ENCODE data around the gene SCAPER. TPM values are rescaled to one million over a fixed set of nuclear protein-coding genes. Genes with fewer than 3 reads are reported as not detected.

The SCAPER gene
- total RNA-seq, 1 donor from 2014 or later: 58.0 TPM

DNA sequence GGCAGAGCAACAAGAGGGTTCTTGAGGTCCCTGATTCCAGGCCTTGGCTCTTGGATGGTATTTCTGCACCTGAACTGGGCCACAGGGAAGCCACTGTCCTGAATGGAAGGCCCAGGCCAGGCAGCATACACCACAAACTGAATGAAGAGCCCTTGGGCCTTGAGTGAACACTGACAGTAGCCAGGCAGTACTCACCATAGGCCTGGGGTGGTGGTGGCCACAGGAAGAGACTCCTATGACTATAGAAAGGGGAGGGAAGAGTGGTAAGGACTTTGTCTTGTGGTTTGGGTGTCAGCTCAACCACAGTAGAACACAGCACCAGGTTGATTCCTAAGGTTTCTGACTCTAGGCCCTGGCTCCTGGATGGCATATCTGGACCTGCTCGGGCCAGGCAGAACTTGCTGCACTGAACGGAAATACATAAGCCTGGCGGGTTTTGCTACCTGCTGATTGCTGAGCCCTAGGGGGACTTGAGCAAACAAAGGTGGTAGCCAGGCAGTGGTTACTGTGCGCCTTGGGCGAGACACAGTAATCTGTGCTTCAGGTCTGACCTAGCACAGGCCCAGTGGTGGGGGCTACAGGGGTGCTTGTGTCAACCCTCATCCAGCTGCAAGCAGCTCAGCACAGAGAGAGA lies 327.1 kb downstream of the SCAPER start:
- Mint-ChIP-seq H3K36me3 (ENCODE audit: unreplicated experiment) (peaks cover 24% of the 10 kb centered on the region), H3K27ac (ENCODE audit: unreplicated experiment) (no peak overlapping the region), H3K4me3 (ENCODE audit: unreplicated experiment) (no peak overlapping the region), H3K9me3 (ENCODE audit: unreplicated experiment) (peaks cover 6% of the 10 kb centered on the region), H3K27me3 (ENCODE audit: unreplicated experiment) (no peaks in the 10 kb centered on the region), H3K4me1 (ENCODE audit: low read depth, unreplicated experiment) (no peaks in the 10 kb centered on the region)
- DNase-seq: no peak
- TF ChIP-seq, protein P1, sequence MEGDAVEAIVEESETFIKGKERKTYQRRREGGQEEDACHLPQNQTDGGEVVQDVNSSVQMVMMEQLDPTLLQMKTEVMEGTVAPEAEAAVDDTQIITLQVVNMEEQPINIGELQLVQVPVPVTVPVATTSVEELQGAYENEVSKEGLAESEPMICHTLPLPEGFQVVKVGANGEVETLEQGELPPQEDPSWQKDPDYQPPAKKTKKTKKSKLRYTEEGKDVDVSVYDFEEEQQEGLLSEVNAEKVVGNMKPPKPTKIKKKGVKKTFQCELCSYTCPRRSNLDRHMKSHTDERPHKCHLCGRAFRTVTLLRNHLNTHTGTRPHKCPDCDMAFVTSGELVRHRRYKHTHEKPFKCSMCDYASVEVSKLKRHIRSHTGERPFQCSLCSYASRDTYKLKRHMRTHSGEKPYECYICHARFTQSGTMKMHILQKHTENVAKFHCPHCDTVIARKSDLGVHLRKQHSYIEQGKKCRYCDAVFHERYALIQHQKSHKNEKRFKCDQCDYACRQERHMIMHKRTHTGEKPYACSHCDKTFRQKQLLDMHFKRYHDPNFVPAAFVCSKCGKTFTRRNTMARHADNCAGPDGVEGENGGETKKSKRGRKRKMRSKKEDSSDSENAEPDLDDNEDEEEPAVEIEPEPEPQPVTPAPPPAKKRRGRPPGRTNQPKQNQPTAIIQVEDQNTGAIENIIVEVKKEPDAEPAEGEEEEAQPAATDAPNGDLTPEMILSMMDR (IDR thresholded peaks at IDR 0.05; ENCODE audit: partially characterized antibody, unreplicated experiment): no peak

DNA sequence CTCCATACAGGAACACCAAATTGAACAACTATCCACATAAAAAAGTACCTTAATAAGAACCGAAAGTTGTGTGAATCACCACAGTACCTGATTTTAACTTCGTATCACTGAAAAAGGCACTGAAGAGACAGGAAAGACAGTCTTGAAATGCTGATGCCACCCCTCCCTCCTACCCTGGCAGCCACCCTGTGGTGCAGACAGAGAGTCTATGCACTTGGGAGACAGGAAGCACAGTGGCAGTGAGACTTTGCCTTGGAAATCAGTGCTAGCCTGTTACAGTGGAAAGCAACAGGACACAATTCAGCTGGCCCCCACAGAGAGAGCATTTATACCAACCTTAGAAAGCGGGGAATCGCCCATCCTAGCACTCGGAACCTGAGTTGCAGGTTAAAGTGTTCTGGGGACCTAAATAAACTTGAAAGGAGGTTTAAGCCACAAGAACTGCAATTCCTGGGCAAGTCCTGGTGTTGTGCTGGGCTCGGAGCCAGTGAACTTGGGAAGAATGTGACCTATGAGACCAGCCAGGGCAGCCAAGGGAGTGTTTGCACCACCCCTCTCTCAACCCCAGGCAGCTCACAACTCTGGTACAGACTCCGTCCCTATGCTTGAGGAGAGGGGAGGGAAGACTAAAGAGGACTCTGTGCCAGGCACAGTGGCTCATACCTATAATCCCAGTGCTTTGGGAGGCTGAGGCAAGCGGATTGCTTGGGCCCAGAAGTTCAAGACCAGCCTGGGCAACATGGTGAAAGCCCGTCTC lies 328.4 kb downstream of the SCAPER start:
- DNase-seq: no peak
- TF ChIP-seq, protein P1 (IDR thresholded peaks at IDR 0.05; ENCODE audit: partially characterized antibody, unreplicated experiment): no peak
- Mint-ChIP-seq H3K4me3 (ENCODE audit: unreplicated experiment) (no peak overlapping the region), H3K36me3 (ENCODE audit: unreplicated experiment) (peaks cover 17% of the 10 kb centered on the region), H3K27me3 (ENCODE audit: unreplicated experiment) (no peaks in the 10 kb centered on the region), H3K9me3 (ENCODE audit: unreplicated experiment) (peaks cover 3% of the 10 kb centered on the region), H3K27ac (ENCODE audit: unreplicated experiment) (no peak overlapping the region), H3K4me1 (ENCODE audit: low read depth, unreplicated experiment) (no peaks in the 10 kb centered on the region)

DNA sequence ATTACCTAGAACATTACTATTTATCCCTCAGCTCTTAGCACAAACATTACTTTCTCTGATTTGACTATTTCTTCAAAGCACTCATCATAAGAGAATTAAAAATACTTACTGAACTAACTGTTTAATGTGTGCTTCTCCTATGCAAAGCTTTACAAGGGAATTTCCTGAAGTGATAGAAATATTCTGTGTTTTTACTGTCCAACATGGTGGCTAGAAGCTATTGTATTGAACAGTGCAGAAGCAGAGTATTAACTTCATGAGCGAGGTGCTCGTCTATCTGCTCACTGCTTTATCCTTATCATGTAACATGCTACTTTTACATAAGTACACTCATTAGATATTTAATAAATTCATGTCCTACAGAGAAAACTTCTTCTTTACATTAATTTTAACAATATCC lies 329.5 kb downstream of the SCAPER start:
- H3K4me1 Mint-ChIP-seq (ENCODE audit: low read depth, unreplicated experiment): no peaks in the 10 kb centered on the region
- no peak overlapping the region for H3K4me3 Mint-ChIP-seq (ENCODE audit: unreplicated experiment)
- no peak for DNase-seq
- TF ChIP-seq, protein P1 (IDR thresholded peaks at IDR 0.05; ENCODE audit: partially characterized antibody, unreplicated experiment): no peak
- H3K9me3 Mint-ChIP-seq (ENCODE audit: unreplicated experiment): peaks cover 3% of the 10 kb centered on the region
- H3K27ac Mint-ChIP-seq (ENCODE audit: unreplicated experiment): no peak overlapping the region
- peaks cover 7% of the 10 kb centered on the region for H3K36me3 Mint-ChIP-seq (ENCODE audit: unreplicated experiment)
- no peaks in the 10 kb centered on the region for H3K27me3 Mint-ChIP-seq (ENCODE audit: unreplicated experiment)

- Mint-ChIP-seq H3K4me3 (ENCODE audit: unreplicated experiment) (no peak overlapping the region), H3K27me3 (ENCODE audit: unreplicated experiment) (no peaks in the 10 kb centered on the region), H3K27ac (ENCODE audit: unreplicated experiment) (no peak overlapping the region), H3K9me3 (ENCODE audit: unreplicated experiment) (peaks cover 3% of the 10 kb centered on the region), H3K36me3 (ENCODE audit: unreplicated experiment) (peaks cover 5% of the 10 kb centered on the region), H3K4me1 (ENCODE audit: low read depth, unreplicated experiment) (no peaks in the 10 kb centered on the region)
- TF ChIP-seq, protein P1 (IDR thresholded peaks at IDR 0.05; ENCODE audit: partially characterized antibody, unreplicated experiment): no peak
- no peak for DNase-seq
These were observed 329.9 kb downstream of the SCAPER start for GRCh38 chr15:76575274-76575673.

- Mint-ChIP-seq H3K4me1 (ENCODE audit: low read depth, unreplicated experiment) (no peaks in the 10 kb centered on the region), H3K36me3 (ENCODE audit: unreplicated experiment) (no peaks in the 10 kb centered on the region), H3K27me3 (ENCODE audit: unreplicated experiment) (no peaks in the 10 kb centered on the region), H3K4me3 (ENCODE audit: unreplicated experiment) (no peak overlapping the region), H3K27ac (ENCODE audit: unreplicated experiment) (no peak overlapping the region), H3K9me3 (ENCODE audit: unreplicated experiment) (peaks cover 2% of the 10 kb centered on the region)
- DNase-seq: no peak
- TF ChIP-seq, protein P1 (IDR thresholded peaks at IDR 0.05; ENCODE audit: partially characterized antibody, unreplicated experiment): no peak
These were observed 332.2 kb downstream of the SCAPER start for GRCh38 chr15:76572983-76573314.
